Memory B cell (primary cell): ENCODE measurements around the gene MPDU1.
A peak's percentile ranks its signal among the peaks of the same experiment; 100 is the strongest.

ENCODE experiments used
- ATAC-seq: fragments of 150-1000 bp; cut with Tn5 transposase; 2 replicates; pipeline ENCODE4 v1.10.0; 2021; ENCODE audit warnings: low read depth, mild to moderate bottlenecking, moderate library complexity
- DNase-seq, 2 donors: peaks; one replicate each; pipeline ENCODE4 v3.0.0; 2022; ENCODE audit warnings: low spot score in 2 of 2
- H3K27ac Mint-ChIP-seq: one replicate; pipeline ENCODE4 v1.8.0; 2022; ENCODE audit warnings: mild to moderate bottlenecking, moderate library complexity, mixed read lengths
- H3K27me3 Mint-ChIP-seq: one replicate; pipeline ENCODE4 v1.8.0; 2022; ENCODE audit warnings: mixed read lengths
- H3K36me3 Mint-ChIP-seq: one replicate; pipeline ENCODE4 v1.8.0; 2022; ENCODE audit warnings: mild to moderate bottlenecking, mixed read lengths
- H3K4me1 Mint-ChIP-seq: one replicate; pipeline ENCODE4 v1.8.0; 2022; ENCODE audit warnings: mixed read lengths
- H3K4me3 Mint-ChIP-seq: one replicate; pipeline ENCODE4 v1.8.0; 2022; ENCODE audit warnings: mild to moderate bottlenecking, moderate library complexity, mixed read lengths
- H3K9me3 Mint-ChIP-seq: one replicate; pipeline ENCODE4 v1.8.0; 2022; ENCODE audit warnings: mixed read lengths

MPDU1 gene

GRCh38 chr17:7557147-7557764 is 26.4 kb upstream of the MPDU1 start:
- DNase-seq: no peak
- ATAC-seq: no peak
- H3K4me1 Mint-ChIP-seq: peaks cover 55% of the 10 kb centered on the region
- no peak overlapping the region for H3K4me3 Mint-ChIP-seq
- peak overlapping the region; percentile 99 for H3K27ac Mint-ChIP-seq
- no peaks in the 10 kb centered on the region for H3K27me3 Mint-ChIP-seq
- no peaks in the 10 kb centered on the region for H3K9me3 Mint-ChIP-seq
- peaks cover 5% of the 10 kb centered on the region for H3K36me3 Mint-ChIP-seq

- Mint-ChIP-seq H3K27me3 (no peaks in the 10 kb centered on the region), H3K27ac (peak overlapping the region; percentile 99), H3K9me3 (no peaks in the 10 kb centered on the region), H3K4me3 (peak overlapping the region; percentile 86), H3K4me1 (peaks cover 55% of the 10 kb centered on the region), H3K36me3 (peaks cover 5% of the 10 kb centered on the region)
- peak; percentile 15 for ATAC-seq
- peak in 1 of 2 donors; percentile 45 for DNase-seq
Observed at GRCh38 chr17:7557775-7558543, 25.7 kb upstream of the MPDU1 start.

GRCh38 chr17:7558544-7559319 is 24.9 kb upstream of the MPDU1 start, which contains the start of gene TNFSF13:
Gene TNFSF13 (plus strand): TSS chr17:7558750. CDS start chr17:7559040, 290 bp downstream.
- Mint-ChIP-seq H3K27me3 (no peaks in the 10 kb centered on the region), H3K9me3 (no peaks in the 10 kb centered on the region), H3K27ac (peak within 1 kb of the TSS; percentile 99), H3K36me3 (peaks cover 5% of the 10 kb centered on the region), H3K4me1 (peaks cover 51% of the 10 kb centered on the region), H3K4me3 (peak within 1 kb of the TSS; percentile 86)
- ATAC-seq (no peak), DNase-seq (no peak)

- Mint-ChIP-seq H3K4me1 (peaks cover 51% of the 10 kb centered on the region), H3K36me3 (peaks cover 5% of the 10 kb centered on the region), H3K9me3 (no peaks in the 10 kb centered on the region), H3K27me3 (no peaks in the 10 kb centered on the region), H3K4me3 (peak overlapping the region; percentile 98), H3K27ac (peak overlapping the region; percentile 99)
- ATAC-seq (no peak), DNase-seq (no peak)
Observed at GRCh38 chr17:7559320-7560171, 24.1 kb upstream of the MPDU1 start.

GRCh38 chr17:7560172-7561027 is 23.3 kb upstream of the MPDU1 start:
- Mint-ChIP-seq H3K27ac (peak overlapping the region; percentile 99), H3K36me3 (peaks cover 6% of the 10 kb centered on the region), H3K4me3 (peak overlapping the region; percentile 98), H3K4me1 (peaks cover 47% of the 10 kb centered on the region), H3K9me3 (no peaks in the 10 kb centered on the region), H3K27me3 (no peaks in the 10 kb centered on the region)
- peak; percentile 59 to 64 for DNase-seq
- peak; percentile 34 for ATAC-seq

GRCh38 chr17:7561028-7561575 is 22.6 kb upstream of the MPDU1 start:
- H3K4me1 Mint-ChIP-seq: peaks cover 44% of the 10 kb centered on the region
- DNase-seq (peak; percentile 81 to 87), ATAC-seq (peak; percentile 65)
- H3K9me3 Mint-ChIP-seq: no peaks in the 10 kb centered on the region
- H3K27ac Mint-ChIP-seq: peak overlapping the region; percentile 99
- H3K27me3 Mint-ChIP-seq: no peaks in the 10 kb centered on the region
- H3K36me3 Mint-ChIP-seq: peaks cover 7% of the 10 kb centered on the region
- H3K4me3 Mint-ChIP-seq: peak overlapping the region; percentile 98

GRCh38 chr17:7561589-7562207 is 22.0 kb upstream of the MPDU1 start, which contains the start of gene SENP3:
Gene SENP3 (plus strand): TSS chr17:7561919. CDS start chr17:7563077, 1,158 bp downstream.
- peaks cover 40% of the 10 kb centered on the region for H3K4me1 Mint-ChIP-seq
- peak within 1 kb of the TSS; percentile 98 for H3K4me3 Mint-ChIP-seq
- DNase-seq (peak; percentile 85 to 86), ATAC-seq (peak; percentile 76)
- peaks cover 7% of the 10 kb centered on the region for H3K36me3 Mint-ChIP-seq
- no peaks in the 10 kb centered on the region for H3K9me3 Mint-ChIP-seq
- H3K27me3 Mint-ChIP-seq: no peaks in the 10 kb centered on the region
- peak within 1 kb of the TSS; percentile 99 for H3K27ac Mint-ChIP-seq

GRCh38 chr17:7562208-7562605 is 21.4 kb upstream of the MPDU1 start:
- H3K4me1 Mint-ChIP-seq: peaks cover 40% of the 10 kb centered on the region
- ATAC-seq: no peak

GRCh38 chr17:7563115-7563869 is 20.4 kb upstream of the MPDU1 start:
- Mint-ChIP-seq H3K4me1 (peaks cover 37% of the 10 kb centered on the region), H3K27me3 (no peaks in the 10 kb centered on the region), H3K36me3 (peaks cover 11% of the 10 kb centered on the region), H3K4me3 (peak overlapping the region; percentile 43), H3K27ac (no peak overlapping the region), H3K9me3 (no peaks in the 10 kb centered on the region)
- ATAC-seq (no peak), DNase-seq (no peak)

More at GRCh38 chr17:7562208-7562605, 21.4 kb upstream of the MPDU1 start:
- no peak for DNase-seq
- H3K36me3 Mint-ChIP-seq: peaks cover 7% of the 10 kb centered on the region
- H3K9me3 Mint-ChIP-seq: no peaks in the 10 kb centered on the region
- H3K4me3 Mint-ChIP-seq: peak overlapping the region; percentile 91
- peak overlapping the region; percentile 99 for H3K27ac Mint-ChIP-seq
- H3K27me3 Mint-ChIP-seq: no peaks in the 10 kb centered on the region

GRCh38 chr17:7569571-7569970 is 14.1 kb upstream of the MPDU1 start:
- peaks cover 15% of the 10 kb centered on the region for H3K4me1 Mint-ChIP-seq
- no peak for DNase-seq
- peaks cover 24% of the 10 kb centered on the region for H3K36me3 Mint-ChIP-seq

GRCh38 chr17:7570351-7570750 is 13.3 kb upstream of the MPDU1 start:
- peaks cover 25% of the 10 kb centered on the region for H3K36me3 Mint-ChIP-seq
- no peaks in the 10 kb centered on the region for H3K27me3 Mint-ChIP-seq
- DNase-seq (no peak), ATAC-seq (no peak)
- H3K4me1 Mint-ChIP-seq: peaks cover 19% of the 10 kb centered on the region
- no peaks in the 10 kb centered on the region for H3K9me3 Mint-ChIP-seq
- H3K4me3 Mint-ChIP-seq: peak overlapping the region; percentile 19
- no peak overlapping the region for H3K27ac Mint-ChIP-seq

More at GRCh38 chr17:7569571-7569970, 14.1 kb upstream of the MPDU1 start:
- Mint-ChIP-seq H3K27ac (no peak overlapping the region), H3K9me3 (no peaks in the 10 kb centered on the region), H3K4me3 (no peak overlapping the region), H3K27me3 (no peaks in the 10 kb centered on the region)
- ATAC-seq: no peak

- Mint-ChIP-seq H3K27me3 (no peaks in the 10 kb centered on the region), H3K9me3 (no peaks in the 10 kb centered on the region), H3K4me3 (peak overlapping the region; percentile 95), H3K4me1 (peaks cover 23% of the 10 kb centered on the region), H3K36me3 (peaks cover 29% of the 10 kb centered on the region), H3K27ac (peak overlapping the region; percentile 98)
- ATAC-seq (no peak), DNase-seq (no peak)
Observed at GRCh38 chr17:7572338-7572587, 11.4 kb upstream of the MPDU1 start.
